ENCODE data around the gene KRTAP24-1. TPM values are rescaled to one million over a fixed set of nuclear protein-coding genes. Genes with fewer than 3 reads are reported as not detected.

Gene KRTAP24-1
- total RNA-seq, 1 experiment from 2014 or later: not detected

DNA sequence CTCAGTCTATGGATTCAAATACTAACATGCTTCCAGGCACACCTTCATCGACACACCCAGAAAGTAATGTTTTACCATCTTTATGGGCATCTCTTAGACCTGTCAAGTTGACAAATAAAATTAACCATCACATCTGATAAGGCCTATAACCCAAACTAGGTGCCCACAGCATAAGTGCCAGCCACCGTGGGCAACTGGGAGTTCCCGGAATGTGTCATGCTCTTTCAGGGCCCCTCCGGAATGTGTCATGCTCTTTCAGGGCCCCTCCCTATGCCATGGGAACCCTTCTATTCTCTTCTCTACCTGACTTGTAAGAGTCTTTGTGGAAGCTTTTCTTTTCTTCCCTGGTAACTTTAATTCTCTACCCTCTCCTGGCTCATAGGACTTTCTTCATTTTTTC, 26.6 kb downstream of the KRTAP24-1 start:
- Histone ChIP-seq H3K9me3 (ENCODE audit: control insufficient read depth, low read depth, low read length) (no peaks in the 10 kb centered on the region), H3K27me3 (ENCODE audit: insufficient read depth, low read length) (no peaks in the 10 kb centered on the region), H3K23ac (ENCODE audit: insufficient read length, low read depth, low read length) (no peak overlapping the region), H4K8ac (replicated peaks; ENCODE audit: insufficient read length, low read depth, low read length) (no peak overlapping the region), H3K79me1 (ENCODE audit: insufficient read depth, low read depth, low read length, poor library complexity, severe bottlenecking) (no peaks in the 10 kb centered on the region), H2BK20ac (ENCODE audit: low read depth, low read length, poor library complexity, severe bottlenecking) (no peak overlapping the region), H2BK120ac (ENCODE audit: low read depth, low read length, poor library complexity, severe bottlenecking) (no peak overlapping the region), H3K14ac (ENCODE audit: insufficient read depth, low read length) (no peak overlapping the region), H3K4me2 (ENCODE audit: insufficient read depth, insufficient read length, low read length) (no peak overlapping the region), H3K79me2 (ENCODE audit: insufficient read depth, low read length) (no peaks in the 10 kb centered on the region), H2BK15ac (ENCODE audit: low read depth, low read length) (no peak overlapping the region), H2BK5ac (ENCODE audit: insufficient read length, low read length) (no peak overlapping the region), H4K20me1 (ENCODE audit: control insufficient read depth, insufficient read depth, insufficient read length) (no peaks in the 10 kb centered on the region), H3K4ac (ENCODE audit: low read depth, low read length) (no peak overlapping the region), H3K18ac (ENCODE audit: insufficient read length, low read depth, low read length) (no peak overlapping the region), H2BK12ac (ENCODE audit: insufficient read length, low read depth, low read length) (no peak overlapping the region), H2AK5ac (ENCODE audit: insufficient read length, low read length) (no peak overlapping the region), H3K9ac (ENCODE audit: extremely low read depth, insufficient read length, low read length) (no peak overlapping the region), H3T11ph (ENCODE audit: low read length) (no peak overlapping the region), H3K23me2 (ENCODE audit: insufficient read length, low read depth, low read length, poor library complexity, severe bottlenecking) (no peaks in the 10 kb centered on the region), H3K4me1 (ENCODE audit: insufficient read depth, low read length) (no peaks in the 10 kb centered on the region), H2AFZ (ENCODE audit: low read length) (no peak overlapping the region), H4K5ac (ENCODE audit: insufficient read length, low read depth, low read length) (no peak overlapping the region), H3K56ac (ENCODE audit: insufficient read length, low read depth, low read length) (no peak overlapping the region), H4K91ac (ENCODE audit: insufficient read length, low read depth, low read length) (no peak overlapping the region), H3K27ac (ENCODE audit: insufficient read length, low read depth, low read length) (no peak overlapping the region)
- H3K27me3 Mint-ChIP-seq (ENCODE audit: low read depth): no peaks in the 10 kb centered on the region
- H3K9me3 Mint-ChIP-seq: no peaks in the 10 kb centered on the region
- TF ChIP-seq, protein P1, sequence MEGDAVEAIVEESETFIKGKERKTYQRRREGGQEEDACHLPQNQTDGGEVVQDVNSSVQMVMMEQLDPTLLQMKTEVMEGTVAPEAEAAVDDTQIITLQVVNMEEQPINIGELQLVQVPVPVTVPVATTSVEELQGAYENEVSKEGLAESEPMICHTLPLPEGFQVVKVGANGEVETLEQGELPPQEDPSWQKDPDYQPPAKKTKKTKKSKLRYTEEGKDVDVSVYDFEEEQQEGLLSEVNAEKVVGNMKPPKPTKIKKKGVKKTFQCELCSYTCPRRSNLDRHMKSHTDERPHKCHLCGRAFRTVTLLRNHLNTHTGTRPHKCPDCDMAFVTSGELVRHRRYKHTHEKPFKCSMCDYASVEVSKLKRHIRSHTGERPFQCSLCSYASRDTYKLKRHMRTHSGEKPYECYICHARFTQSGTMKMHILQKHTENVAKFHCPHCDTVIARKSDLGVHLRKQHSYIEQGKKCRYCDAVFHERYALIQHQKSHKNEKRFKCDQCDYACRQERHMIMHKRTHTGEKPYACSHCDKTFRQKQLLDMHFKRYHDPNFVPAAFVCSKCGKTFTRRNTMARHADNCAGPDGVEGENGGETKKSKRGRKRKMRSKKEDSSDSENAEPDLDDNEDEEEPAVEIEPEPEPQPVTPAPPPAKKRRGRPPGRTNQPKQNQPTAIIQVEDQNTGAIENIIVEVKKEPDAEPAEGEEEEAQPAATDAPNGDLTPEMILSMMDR (conservative IDR thresholded peaks at IDR 0.05): no peak
- peaks cover 2 to 3% of the 10 kb centered on the region in 2 experiments; a peak in 3 of 4 replicates for H3K4me1 Mint-ChIP-seq
- H3K4me3 Mint-ChIP-seq: no peak overlapping the region
- no peak overlapping the region for H3K27ac Mint-ChIP-seq
- H3K36me3 Mint-ChIP-seq (ENCODE audit: insufficient read depth in 1 of 3, low read depth in 3 of 3): no peaks in the 10 kb centered on the region
- DNase-seq: no peak
- WGBS (ENCODE audit: extremely low coverage, insufficient read length, low lambda C conversion rate): no CpG with 5 or more reads among the region's 4 CpGs
